ENCODE results near the gene HS3ST2. TPM values are rescaled to one million over a fixed set of nuclear protein-coding genes. Genes with fewer than 3 reads are reported as not detected.

The HS3ST2 gene
- total and polyA plus RNA-seq, 12 donors = 0.04 to 0.66 (median 0.32) TPM; not detected in 1

DNA sequence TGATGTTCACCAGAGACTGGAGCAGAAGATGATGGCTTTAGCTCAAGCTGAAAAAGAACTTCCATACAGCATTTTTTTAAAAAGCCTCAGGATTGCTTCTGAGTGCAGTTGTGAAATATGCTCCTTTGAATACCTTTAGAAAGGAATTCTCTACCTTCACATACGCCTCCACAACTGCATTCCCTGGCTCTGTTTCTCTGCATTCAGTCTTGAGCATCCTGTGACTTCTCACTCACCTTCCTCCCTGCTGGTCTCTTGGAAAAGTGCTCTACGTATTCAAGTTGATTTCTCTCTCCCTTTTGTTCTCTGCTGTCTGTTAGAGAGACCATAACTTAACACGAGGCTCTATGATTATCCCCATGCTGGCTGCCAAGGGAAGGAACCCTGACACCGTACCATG, 34.5 kb downstream of the HS3ST2 start:
- Histone ChIP-seq H3K27ac (no peak overlapping the region), H3K9me3 (no peaks in the 10 kb centered on the region), H3K27me3 (peaks cover 0 to 28% (median 3%) of the 10 kb centered on the region in 7 donors), H3K4me1 (peaks cover 0 to 2% (median 0%) of the 10 kb centered on the region in 9 donors), H3K36me3 (no peaks in the 10 kb centered on the region), H3K4me3 (no peak overlapping the region)
- ATAC-seq (no peak), DNase-seq (no peak)
- WGBS, 2 donors = 30 to 37% methylated on average over 4 of the region's 4 CpGs
- TF ChIP-seq CTCF (IDR thresholded peaks at IDR 0.05) = no peak
- intact Hi-C loops (cut with DNase I) = no loop called here

DNA sequence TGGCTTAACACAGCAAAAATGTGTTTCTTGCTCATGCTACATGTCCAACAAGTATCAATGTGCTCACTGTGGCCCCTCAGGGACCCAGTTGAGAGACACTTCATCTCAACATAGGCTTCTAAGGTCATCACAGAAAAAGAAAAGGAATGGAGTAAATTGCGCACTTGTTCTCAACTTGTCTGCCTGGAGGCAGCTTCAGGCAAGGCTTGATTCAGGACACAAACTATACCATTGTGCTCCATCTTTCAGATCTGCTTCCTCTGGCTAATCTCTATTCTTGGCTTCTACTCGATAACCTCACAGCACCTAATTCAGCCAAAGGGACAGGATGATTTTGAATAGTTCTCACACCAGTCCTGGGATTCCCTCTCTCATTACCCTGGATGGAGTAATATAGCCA, 35.6 kb downstream of the HS3ST2 start:
- TF ChIP-seq CTCF (IDR thresholded peaks at IDR 0.05) = no peak
- Histone ChIP-seq H3K4me1 (peaks cover 0 to 2% (median 0%) of the 10 kb centered on the region in 9 donors), H3K36me3 (no peaks in the 10 kb centered on the region), H3K9me3 (no peaks in the 10 kb centered on the region), H3K27me3 (peaks cover 0 to 25% (median 0%) of the 10 kb centered on the region in 7 donors), H3K27ac (no peak overlapping the region), H3K4me3 (no peak overlapping the region)
- WGBS, 2 donors = 89 to 92% methylated on average over 2 of the region's 2 CpGs
- ATAC-seq (no peak), DNase-seq (no peak)
- intact Hi-C loops (cut with DNase I) = no loop called here

DNA sequence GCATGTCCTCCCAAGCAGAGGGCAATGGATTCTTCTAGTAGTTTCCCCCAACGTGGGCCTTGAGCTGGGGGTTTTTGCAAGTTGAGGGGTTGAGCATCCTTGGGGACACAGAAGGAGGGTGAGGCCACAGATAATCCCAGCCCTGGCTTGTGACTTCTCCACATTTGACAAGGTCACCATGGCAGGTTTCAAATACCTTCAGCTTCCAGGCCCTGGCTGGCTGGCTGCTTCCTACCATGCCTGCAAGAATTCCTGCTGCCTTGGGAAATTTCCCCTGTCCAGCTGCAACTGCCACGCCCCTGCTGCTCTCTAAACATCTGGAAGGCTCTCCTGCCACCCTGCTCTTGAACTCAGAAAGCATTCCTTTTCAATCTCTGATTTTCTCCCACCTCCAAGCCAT, 41.3 kb downstream of the HS3ST2 start:
- H3K27me3 ChIP-seq = peaks cover 0 to 10% (median 0%) of the 10 kb centered on the region in 7 donors
- H3K4me3 ChIP-seq = no peak overlapping the region
- no peaks in the 10 kb centered on the region for H3K4me1 ChIP-seq
- H3K36me3 ChIP-seq = no peaks in the 10 kb centered on the region
- DNase-seq (no peak), ATAC-seq (no peak)
- no peak for TF ChIP-seq CTCF (IDR thresholded peaks at IDR 0.05)
- no peak overlapping the region for H3K27ac ChIP-seq
- intact Hi-C loops (cut with DNase I) = no loop called here
- 40 to 62% methylated on average over 2 of the region's 2 CpGs for WGBS, 2 donors
- no peaks in the 10 kb centered on the region for H3K9me3 ChIP-seq

GRCh38 chr16:22857296-22858025, 43.5 kb downstream of the HS3ST2 start:
- peaks cover 0 to 3% (median 0%) of the 10 kb centered on the region in 7 donors for H3K27me3 ChIP-seq
- H3K36me3 ChIP-seq = no peaks in the 10 kb centered on the region
- DNase-seq = no peak
- no peaks in the 10 kb centered on the region for H3K9me3 ChIP-seq
- no peak overlapping the region for H3K27ac ChIP-seq
- no peak for ATAC-seq
- 63 to 70% methylated on average over 12 of the region's 12 CpGs for WGBS, 2 donors
- intact Hi-C loops (cut with DNase I) = no loop called here
- TF ChIP-seq CTCF (IDR thresholded peaks at IDR 0.05) = no peak
- no peaks in the 10 kb centered on the region for H3K4me1 ChIP-seq
- no peak overlapping the region for H3K4me3 ChIP-seq
